IPS-15b (cell line): Measurements from ENCODE around the gene IPO13.

ENCODE experiments used
- H3K27me3 ChIP-seq: one replicate; pipeline ENCODE4 v1.6.1; 2013; ENCODE audit warnings: low read length; ENCODE audit not compliant: control insufficient read depth, insufficient read depth
- H3K36me3 ChIP-seq: one replicate; pipeline ENCODE4 v1.6.1; 2013; ENCODE audit warnings: low read length; ENCODE audit not compliant: control insufficient read depth, insufficient read depth
- H3K4me1 ChIP-seq: one replicate; pipeline ENCODE4 v1.6.1; 2013; ENCODE audit warnings: mild to moderate bottlenecking, low read length; ENCODE audit not compliant: control insufficient read depth, insufficient read depth
- H3K4me3 ChIP-seq: one replicate; pipeline ENCODE4 v1.5.1; 2013; ENCODE audit warnings: low read depth, low read length
- H3K9ac ChIP-seq: one replicate; pipeline ENCODE4 v1.6.1; 2013; ENCODE audit warnings: low read depth, mild to moderate bottlenecking, low read length
- H3K9me3 ChIP-seq: one replicate; pipeline ENCODE4 v1.6.1; 2013; ENCODE audit warnings: mild to moderate bottlenecking, low read length; ENCODE audit not compliant: control insufficient read depth, insufficient read depth

IPO13 gene

DNA sequence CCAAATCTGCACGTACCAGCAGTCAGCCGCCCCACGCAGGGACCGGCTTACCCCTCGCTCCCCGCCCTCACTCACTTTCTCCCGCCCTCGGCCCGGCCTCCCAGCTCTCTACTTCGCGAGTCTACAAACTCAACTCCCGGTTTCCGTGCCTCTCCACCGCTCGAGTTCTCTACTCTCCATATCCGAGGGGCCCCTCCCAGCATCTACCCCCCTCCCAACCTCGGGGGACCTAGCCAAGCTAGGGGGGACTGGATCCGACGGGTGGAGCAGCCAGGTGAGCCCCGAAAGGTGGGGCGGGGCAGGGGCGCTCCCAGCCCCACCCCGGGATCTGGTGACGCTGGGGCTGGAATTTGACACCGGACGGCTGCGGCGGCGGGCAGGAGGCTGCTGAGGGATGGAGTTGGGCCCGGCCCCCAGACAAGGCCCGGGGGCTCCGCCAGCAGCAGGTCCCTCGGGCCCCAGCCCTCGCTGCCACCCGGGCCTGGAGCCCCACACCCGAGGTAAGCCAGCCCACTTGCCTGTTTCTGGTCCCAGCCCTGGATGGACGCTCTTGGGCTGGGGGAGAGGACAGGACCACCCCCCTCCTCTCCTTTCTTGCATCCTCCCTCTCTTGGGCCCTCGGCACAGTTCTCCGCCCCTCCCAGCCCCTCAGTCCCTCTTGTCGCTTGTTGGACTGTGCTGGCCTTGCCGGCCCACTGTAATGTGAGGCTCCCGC, 13.2 kb upstream of the IPO13 start, which contains the start of gene ARTN:
Gene ARTN (plus strand): TSS at position 416 of the 715 bp plus-strand sequence. CDS start 1,856 bp downstream, outside the sequence.
- peaks cover 13% of the 10 kb centered on the region for H3K27me3 ChIP-seq
- peak within 1 kb of the TSS; percentile 77 for H3K4me3 ChIP-seq
- no peaks in the 10 kb centered on the region for H3K9me3 ChIP-seq
- peaks cover 24% of the 10 kb centered on the region for H3K4me1 ChIP-seq
- peak within 1 kb of the TSS; percentile 70 for H3K9ac ChIP-seq
- peaks cover 6% of the 10 kb centered on the region for H3K36me3 ChIP-seq

DNA sequence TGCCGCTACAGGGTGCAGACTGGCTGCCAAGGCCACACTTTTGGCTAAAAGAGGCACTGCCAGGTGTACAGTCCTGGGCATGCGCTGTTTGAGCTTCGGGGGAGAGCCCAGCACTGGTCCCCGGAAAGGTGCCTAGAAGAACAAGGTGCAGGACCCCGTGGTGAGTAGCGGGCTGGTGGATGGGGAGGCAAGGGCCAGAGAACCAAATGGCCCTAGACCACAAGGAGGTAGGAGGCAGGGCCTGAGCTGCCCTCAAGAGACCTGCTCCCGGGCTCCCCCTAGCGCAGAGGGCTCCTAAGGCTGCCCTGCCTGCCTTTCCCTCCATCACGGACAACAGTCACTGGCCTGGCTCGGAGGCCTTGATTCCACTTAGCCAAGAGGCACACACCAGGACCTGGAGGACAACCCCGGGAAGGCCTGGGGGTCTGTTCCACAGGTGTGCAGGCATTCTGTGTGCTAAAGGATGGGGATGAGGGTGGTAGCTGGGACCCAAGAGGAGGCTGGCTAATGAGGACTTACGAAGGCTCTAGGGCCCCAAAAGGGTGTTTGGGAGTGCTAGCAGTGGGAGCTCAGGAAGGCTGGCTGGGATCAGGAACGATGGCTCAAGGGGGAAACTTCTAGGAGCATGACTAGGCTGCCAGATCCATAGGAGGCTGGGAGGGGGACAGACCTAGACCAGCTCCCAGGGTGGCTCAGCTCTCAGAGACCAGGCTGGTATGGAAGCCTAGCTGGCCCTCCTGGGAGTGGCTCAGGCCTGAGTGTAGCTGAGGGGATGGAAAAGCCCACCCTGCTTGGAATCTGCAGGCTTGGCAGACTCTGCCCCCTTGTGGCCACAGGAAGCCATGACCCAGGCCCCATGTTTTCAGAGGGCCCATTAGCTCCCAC, 12.4 kb upstream of the IPO13 start:
- Histone ChIP-seq H3K9me3 (no peaks in the 10 kb centered on the region), H3K9ac (peak overlapping the region; percentile 70), H3K4me3 (peak overlapping the region; percentile 77), H3K36me3 (peaks cover 6% of the 10 kb centered on the region), H3K27me3 (peaks cover 13% of the 10 kb centered on the region), H3K4me1 (peaks cover 24% of the 10 kb centered on the region)

DNA sequence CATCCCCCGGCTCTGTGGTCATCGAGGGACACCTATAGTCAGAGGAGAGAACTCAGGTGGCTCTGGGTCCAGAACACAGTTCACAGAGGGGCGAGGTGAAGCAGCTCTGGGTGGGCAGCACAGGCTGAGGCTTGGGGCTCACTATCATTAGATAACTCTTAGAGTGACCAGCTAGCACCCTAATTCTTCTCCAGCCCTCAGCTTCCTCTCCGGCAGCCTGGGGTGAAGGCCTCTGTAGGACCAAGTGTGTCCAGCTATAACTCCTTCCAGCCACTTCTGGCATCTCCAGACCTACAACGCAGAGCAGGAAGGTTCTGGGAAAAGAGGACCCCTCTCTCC, 11.8 kb upstream of the IPO13 start:
- H3K36me3 ChIP-seq: peaks cover 6% of the 10 kb centered on the region
- H3K4me1 ChIP-seq: peaks cover 21% of the 10 kb centered on the region
- no peak overlapping the region for H3K9ac ChIP-seq
- peaks cover 13% of the 10 kb centered on the region for H3K27me3 ChIP-seq
- no peaks in the 10 kb centered on the region for H3K9me3 ChIP-seq
- peak overlapping the region; percentile 16 for H3K4me3 ChIP-seq

DNA sequence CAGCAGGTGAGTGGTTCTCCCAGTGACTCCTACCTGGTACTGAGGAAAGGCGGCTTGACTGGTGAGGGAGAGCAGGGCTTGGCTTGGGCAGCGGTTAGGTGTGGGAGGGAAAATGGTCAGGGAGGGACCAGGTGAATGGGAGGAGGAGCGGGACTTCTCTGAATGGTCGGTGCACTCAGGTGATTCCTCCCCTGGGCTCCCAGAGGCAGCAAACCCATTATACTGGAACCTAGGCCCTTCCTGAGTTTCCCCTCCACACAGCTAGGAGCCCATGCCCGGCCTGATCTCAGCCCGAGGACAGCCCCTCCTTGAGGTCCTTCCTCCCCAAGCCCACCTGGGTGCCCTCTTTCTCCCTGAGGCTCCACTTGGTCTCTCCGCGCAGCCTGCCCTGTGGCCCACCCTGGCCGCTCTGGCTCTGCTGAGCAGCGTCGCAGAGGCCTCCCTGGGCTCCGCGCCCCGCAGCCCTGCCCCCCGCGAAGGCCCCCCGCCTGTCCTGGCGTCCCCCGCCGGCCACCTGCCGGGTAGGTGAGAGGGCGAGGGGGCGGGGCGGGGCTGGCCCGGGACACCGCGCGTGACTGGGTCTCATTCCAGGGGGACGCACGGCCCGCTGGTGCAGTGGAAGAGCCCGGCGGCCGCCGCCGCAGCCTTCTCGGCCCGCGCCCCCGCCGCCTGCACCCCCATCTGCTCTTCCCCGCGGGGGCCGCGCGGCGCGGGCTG, 10.9 kb upstream of the IPO13 start:
- Histone ChIP-seq H3K27me3 (peaks cover 13% of the 10 kb centered on the region), H3K4me3 (peak overlapping the region; percentile 58), H3K9ac (no peak overlapping the region), H3K9me3 (no peaks in the 10 kb centered on the region), H3K4me1 (peaks cover 21% of the 10 kb centered on the region), H3K36me3 (peaks cover 6% of the 10 kb centered on the region)

DNA sequence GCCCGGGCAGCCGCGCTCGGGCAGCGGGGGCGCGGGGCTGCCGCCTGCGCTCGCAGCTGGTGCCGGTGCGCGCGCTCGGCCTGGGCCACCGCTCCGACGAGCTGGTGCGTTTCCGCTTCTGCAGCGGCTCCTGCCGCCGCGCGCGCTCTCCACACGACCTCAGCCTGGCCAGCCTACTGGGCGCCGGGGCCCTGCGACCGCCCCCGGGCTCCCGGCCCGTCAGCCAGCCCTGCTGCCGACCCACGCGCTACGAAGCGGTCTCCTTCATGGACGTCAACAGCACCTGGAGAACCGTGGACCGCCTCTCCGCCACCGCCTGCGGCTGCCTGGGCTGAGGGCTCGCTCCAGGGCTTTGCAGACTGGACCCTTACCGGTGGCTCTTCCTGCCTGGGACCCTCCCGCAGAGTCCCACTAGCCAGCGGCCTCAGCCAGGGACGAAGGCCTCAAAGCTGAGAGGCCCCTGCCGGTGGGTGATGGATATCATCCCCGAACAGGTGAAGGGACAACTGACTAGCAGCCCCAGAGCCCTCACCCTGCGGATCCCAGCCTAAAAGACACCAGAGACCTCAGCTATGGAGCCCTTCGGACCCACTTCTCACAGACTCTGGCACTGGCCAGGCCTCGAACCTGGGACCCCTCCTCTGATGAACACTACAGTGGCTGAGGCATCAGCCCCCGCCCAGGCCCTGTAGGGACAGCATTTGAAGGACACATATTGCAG, 10.2 kb upstream of the IPO13 start:
- Histone ChIP-seq H3K4me3 (peak overlapping the region; percentile 55), H3K9me3 (no peaks in the 10 kb centered on the region), H3K36me3 (peaks cover 6% of the 10 kb centered on the region), H3K4me1 (peaks cover 19% of the 10 kb centered on the region), H3K27me3 (peaks cover 13% of the 10 kb centered on the region), H3K9ac (no peak overlapping the region)

DNA sequence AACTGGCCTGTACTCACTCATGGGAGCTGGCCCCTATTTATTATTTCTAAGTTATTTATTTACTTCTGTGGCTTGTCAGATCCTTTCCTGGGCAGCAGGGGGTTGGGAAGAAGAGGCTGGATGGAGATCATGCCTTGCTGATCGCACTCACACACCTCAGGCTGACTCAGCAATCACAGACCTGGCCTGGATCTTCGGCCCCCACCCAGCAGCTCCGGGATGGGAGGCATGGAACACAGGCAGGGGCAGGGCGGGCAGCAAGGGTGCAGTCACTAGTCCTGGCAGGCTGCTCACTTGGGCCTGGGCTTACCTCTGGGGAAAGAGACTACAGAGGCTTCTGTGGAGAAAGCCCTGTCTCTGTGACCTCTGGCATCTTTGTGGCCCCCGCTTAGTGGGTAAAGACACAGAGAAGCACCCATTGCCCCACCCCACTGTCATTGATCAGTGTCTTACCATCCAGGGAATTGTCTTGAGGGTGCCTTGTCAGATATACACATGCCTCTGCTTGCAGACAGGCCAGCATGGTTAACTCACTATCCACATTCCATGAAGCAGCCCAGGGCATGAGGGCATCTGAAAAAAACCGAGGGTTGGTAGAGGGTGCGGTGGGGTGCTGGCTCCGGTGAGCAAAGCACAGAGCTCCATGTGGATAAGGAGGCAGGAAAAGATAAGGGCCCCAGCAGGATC, 9.4 kb upstream of the IPO13 start:
- Histone ChIP-seq H3K4me1 (peaks cover 19% of the 10 kb centered on the region), H3K4me3 (no peak overlapping the region), H3K9me3 (no peaks in the 10 kb centered on the region), H3K9ac (no peak overlapping the region), H3K36me3 (peaks cover 6% of the 10 kb centered on the region), H3K27me3 (peaks cover 9% of the 10 kb centered on the region)

DNA sequence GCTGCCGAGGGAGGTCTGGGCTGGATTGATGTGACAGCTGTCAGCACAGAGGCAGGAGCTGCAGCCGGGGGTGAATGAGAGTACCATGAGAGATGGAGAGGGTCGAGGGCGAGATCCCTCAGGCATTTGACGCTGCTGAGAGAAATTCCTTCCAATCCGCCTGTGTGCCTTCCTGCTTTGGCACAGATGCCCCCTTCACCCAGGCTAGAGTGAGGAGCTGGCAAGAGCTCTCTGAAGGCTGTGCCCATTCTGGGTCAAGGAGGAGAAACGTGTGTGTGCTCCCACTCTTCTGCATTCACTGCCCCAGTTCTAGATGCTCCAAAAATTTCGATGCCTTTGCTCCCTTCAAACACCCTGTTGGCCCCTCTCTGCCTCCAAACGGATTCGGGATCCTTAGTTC, 8.4 kb upstream of the IPO13 start:
- H3K27me3 ChIP-seq: no peaks in the 10 kb centered on the region
- peaks cover 15% of the 10 kb centered on the region for H3K4me1 ChIP-seq
- H3K4me3 ChIP-seq: no peak overlapping the region
- peaks cover 6% of the 10 kb centered on the region for H3K36me3 ChIP-seq
- no peaks in the 10 kb centered on the region for H3K9me3 ChIP-seq
- no peak overlapping the region for H3K9ac ChIP-seq

DNA sequence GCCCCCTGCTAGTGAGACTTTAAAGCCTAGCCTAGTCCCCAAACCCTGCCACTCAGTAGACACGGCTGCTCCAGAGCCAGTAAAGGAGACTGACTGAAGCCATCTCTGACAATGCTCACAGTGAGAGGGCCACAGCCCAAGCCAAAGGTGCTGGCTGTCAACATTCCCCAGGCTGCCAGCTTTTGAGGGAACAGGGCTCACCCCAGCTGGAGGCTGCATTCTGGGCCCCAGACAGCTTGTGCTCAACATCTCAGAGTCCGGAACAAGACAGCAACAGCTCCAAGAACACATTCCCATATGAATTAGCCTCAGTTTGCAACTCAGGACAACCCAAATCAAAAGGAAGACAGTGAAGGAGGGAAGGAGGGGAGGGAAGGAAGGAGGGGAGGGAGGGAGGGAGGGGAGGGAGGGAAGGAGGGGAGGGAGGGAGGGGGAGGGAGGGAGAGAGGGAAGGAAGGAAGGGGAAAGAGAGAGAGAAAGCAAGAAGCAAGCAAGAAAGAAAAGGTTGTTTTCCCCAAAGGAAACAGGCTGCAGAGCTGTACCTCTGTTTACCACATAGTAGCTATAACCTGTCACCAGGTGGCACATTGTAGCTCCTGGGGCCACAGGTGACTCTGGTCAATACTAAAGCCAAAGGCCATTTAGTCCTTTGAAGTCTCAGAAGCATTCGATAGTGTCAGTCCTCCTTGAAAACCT, 7.7 kb upstream of the IPO13 start:
- H3K36me3 ChIP-seq: peaks cover 6% of the 10 kb centered on the region
- no peak overlapping the region for H3K9ac ChIP-seq
- peaks cover 13% of the 10 kb centered on the region for H3K4me1 ChIP-seq
- no peak overlapping the region for H3K4me3 ChIP-seq
- no peaks in the 10 kb centered on the region for H3K9me3 ChIP-seq
- H3K27me3 ChIP-seq: no peaks in the 10 kb centered on the region

DNA sequence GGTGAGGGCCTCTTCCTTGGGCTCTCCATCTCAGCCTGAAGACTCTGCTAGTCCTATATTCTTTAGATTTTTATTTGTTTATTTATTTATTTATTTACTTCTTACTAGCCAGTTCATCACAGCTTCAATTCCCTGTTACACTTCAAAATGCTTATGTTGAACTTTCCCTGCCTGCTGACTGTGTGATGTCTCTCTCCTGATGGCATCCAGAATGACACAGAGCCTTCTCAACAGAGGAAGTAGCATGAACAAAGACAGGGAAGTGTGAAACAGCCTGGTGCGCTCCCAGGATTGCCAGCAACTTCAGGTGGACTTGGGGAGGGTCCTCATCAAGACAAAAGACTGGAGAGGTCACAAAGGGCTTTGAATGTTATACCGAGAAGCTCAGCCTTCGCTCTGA, 4.3 kb upstream of the IPO13 start:
- Histone ChIP-seq H3K9ac (no peak overlapping the region), H3K9me3 (no peaks in the 10 kb centered on the region), H3K4me3 (no peak overlapping the region), H3K27me3 (no peaks in the 10 kb centered on the region), H3K4me1 (peaks cover 2% of the 10 kb centered on the region), H3K36me3 (peaks cover under 1% of the 10 kb centered on the region)

DNA sequence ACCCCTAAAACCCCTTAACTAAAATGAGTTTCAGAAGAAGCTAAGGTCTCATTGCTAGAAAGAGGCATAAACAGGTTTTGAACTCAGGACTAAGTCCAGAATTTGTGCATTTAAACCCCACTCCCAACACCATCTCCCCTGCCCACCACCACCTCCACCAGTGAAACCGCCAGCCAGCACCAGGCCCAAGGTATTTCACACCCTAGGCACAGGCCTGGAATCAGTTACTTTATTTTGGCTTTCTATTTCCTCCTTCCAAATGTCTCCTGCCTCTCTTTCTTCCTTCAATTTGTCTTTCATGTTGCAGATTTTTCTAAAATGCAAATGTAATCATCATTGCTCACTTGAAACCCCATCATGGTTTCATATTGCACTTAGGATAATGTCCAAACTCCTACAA, 1.9 kb upstream of the IPO13 start:
- Histone ChIP-seq H3K9me3 (no peaks in the 10 kb centered on the region), H3K4me3 (no peak overlapping the region), H3K9ac (no peak overlapping the region), H3K4me1 (peaks cover 5% of the 10 kb centered on the region), H3K27me3 (no peaks in the 10 kb centered on the region), H3K36me3 (peaks cover 5% of the 10 kb centered on the region)
